Adrenal gland (tissue), 12 donors: ENCODE data around the gene OPCML. TPM values are rescaled to one million over a fixed set of nuclear protein-coding genes. Genes with fewer than 3 reads are reported as not detected.

ENCODE experiments used
- DNase-seq, 7 donors: peaks; one replicate each; pipeline ENCODE4 v3.0.0-alpha.2; 2019 to 2020
- H3K27ac ChIP-seq, 5 donors: fragments of 200-600 bp; sonication (generic) in 4 of 5; 1 replicate in 3 of 5; 2 replicates in 2 of 5; pipeline versions ENCODE4 v1.5.1 to v1.8.0; 2016 to 2020; ENCODE audit warnings: mild to moderate bottlenecking in 1 of 5
- H3K27me3 ChIP-seq: fragments of 200-600 bp; 2 replicates; pipeline ENCODE4 v1.8.0; 2021
- H3K36me3 ChIP-seq, 2 donors: fragments of 200-600 bp; replicated peaks in 1 of 2; 1 replicate in 1 of 2; 2 replicates in 1 of 2; pipeline versions ENCODE4 v1.5.1 to v1.8.0; 2018 to 2022
- H3K4me1 ChIP-seq, 2 donors: fragments of 200-600 bp; replicated peaks in 1 of 2; 1 replicate in 1 of 2; 2 replicates in 1 of 2; pipeline versions ENCODE4 v1.5.1 to v1.8.0; 2018 to 2021
- H3K4me3 ChIP-seq, 4 donors: fragments of 200-600 bp; sonication (generic) in 3 of 4; one replicate each; pipeline ENCODE4 v1.5.1; 2016 to 2018
- H3K9me3 ChIP-seq, 3 donors: fragments of 200-600 bp; sonication (generic) in 1 of 3; replicated peaks in 1 of 3; 1 replicate in 2 of 3; 2 replicates in 1 of 3; pipeline versions ENCODE4 v1.5.1 to v1.8.0; 2016 to 2021
- CTCF ChIP-seq, 6 experiments: fragments of 450-650 bp in 4 of 6; fragments of 200-600 bp in 2 of 6; sonication (generic) in 1 of 6; IDR thresholded peaks; 1 replicate in 5 of 6; 2 replicates in 1 of 6; pipeline versions ENCODE4 v1.5.1 to v1.8.0; 2016 to 2021; ENCODE audit warnings: antibody characterized with exemption in 6 of 6, mild to moderate bottlenecking in 2 of 6, moderate library complexity in 1 of 6
- POLR2A ChIP-seq, 2 donors: fragments of 450-650 bp; IDR thresholded peaks; one replicate each; pipeline ENCODE4 v1.6.1; 2017; ENCODE audit warnings: antibody characterized with exemption in 2 of 2, mild to moderate bottlenecking in 2 of 2, moderate library complexity in 1 of 2
- WGBS, 4 donors: extraction: QIAGEN DNeasy Blood & Tissue Kit in 2 of 4; methylation state at CpG; one replicate each; pipeline versions ENCODE4 v1.1.5 to v1.1.7; 2013 to 2017; 5-methylcytosine and 5-hydroxymethylcytosine counted together
- intact Hi-C, 2 donors: fragments of 100-400 bp; cut with DNase I; formaldehyde crosslinking; loops; one replicate each; pipeline versions ENCODE4 v1.14.1 to v1.15.0; 2022 to 2023
- polyA plus RNA-seq, 3 donors: library from polyadenylated mRNA; stranded (reverse); fragments of 200-250 nt in 2 of 3; fragments of 350-450 nt in 1 of 3; fragmentation: Illumina TruSeq in 1 of 3; extraction: RNeasy Lipid Tissue Mini Kit (QIAGEN cat#74804) in 1 of 3; gene quantifications; one replicate each; pipeline ENCODE4 v1.2.3, GENCODE V29; 2013 to 2014
- total RNA-seq, 9 donors: library from RNA; depleted of rRNA in 4 of 9; stranded (reverse); fragments of >200 nt in 4 of 9; fragments of 120-200 nt in 1 of 9; fragmentation: NEBNext Ultra II Directional in 1 of 9; extraction: Animal tissue kit (Norgen Biotek cat#: 25700) in 1 of 9; gene quantifications; one replicate each; pipeline versions ENCODE4 v1.1.0 to v1.2.4, GENCODE V29; 2013 to 2023
- donor health status: healthy with polysubstance abuse.
- donor health status: Bipolar disorder and iron deficiency.
- donor health status: DM: yes; HTN: yes; CAD: no.
- donor health status: DM: no; HTN: no; CAD: no.
- donor health status: DM: no; HTN: no; CAD: no.
- donor health status: DM: yes; HTN: yes; CAD: no.

Gene OPCML
- total and polyA plus RNA-seq, 12 donors, result 0.10 to 5.5 (median 0.72) TPM; not detected in 5

GRCh38 chr11:132851247-132851646, 681.1 kb downstream of the OPCML start:
- Histone ChIP-seq H3K9me3 (no peaks in the 10 kb centered on the region), H3K4me3 (no peak overlapping the region), H3K36me3 (no peaks in the 10 kb centered on the region), H3K27me3 (no peaks in the 10 kb centered on the region), H3K27ac (no peak overlapping the region), H3K4me1 (no peaks in the 10 kb centered on the region)
- intact Hi-C loops, result no loop called here
- 74 to 83% (median 82%) methylated on average over 2 of the region's 2 CpGs for WGBS, 4 donors
- DNase-seq, result no peak
- TF ChIP-seq CTCF (IDR thresholded peaks at IDR 0.05), result no peak

GRCh38 chr11:132850266-132850665, 682.0 kb downstream of the OPCML start:
- Histone ChIP-seq H3K27ac (no peak overlapping the region), H3K4me3 (no peak overlapping the region), H3K4me1 (no peaks in the 10 kb centered on the region), H3K27me3 (no peaks in the 10 kb centered on the region), H3K36me3 (no peaks in the 10 kb centered on the region), H3K9me3 (no peaks in the 10 kb centered on the region)
- intact Hi-C loops, result no loop called here
- no peak for DNase-seq
- TF ChIP-seq POLR2A (IDR thresholded peaks at IDR 0.05) (no peak), CTCF (IDR thresholded peaks at IDR 0.05) (no peak)
- 88 to 92% (median 90%) methylated on average over 3 of the region's 3 CpGs for WGBS, 4 donors

- intact Hi-C loops, result no loop called here
- no peaks in the 10 kb centered on the region for H3K9me3 ChIP-seq
- no peaks in the 10 kb centered on the region for H3K27me3 ChIP-seq
- H3K36me3 ChIP-seq, result no peaks in the 10 kb centered on the region
- H3K4me3 ChIP-seq, result no peak overlapping the region
- H3K27ac ChIP-seq, result no peak overlapping the region
- no peaks in the 10 kb centered on the region for H3K4me1 ChIP-seq
- DNase-seq, result no peak
- 67 to 84% (median 73%) methylated on average over 2 of the region's 2 CpGs for WGBS, 4 donors
- TF ChIP-seq CTCF (IDR thresholded peaks at IDR 0.05), result no peak
- TF ChIP-seq POLR2A (IDR thresholded peaks at IDR 0.05), result no peak
Measured at GRCh38 chr11:132848336-132848735, 684.0 kb downstream of the OPCML start.

GRCh38 chr11:132846075-132846474, 686.2 kb downstream of the OPCML start:
- no peaks in the 10 kb centered on the region for H3K9me3 ChIP-seq
- no peaks in the 10 kb centered on the region for H3K36me3 ChIP-seq
- H3K27ac ChIP-seq, result no peak overlapping the region
- TF ChIP-seq CTCF (IDR thresholded peaks at IDR 0.05) (no peak), POLR2A (IDR thresholded peaks at IDR 0.05) (no peak)
- H3K4me1 ChIP-seq, result no peaks in the 10 kb centered on the region
- no peaks in the 10 kb centered on the region for H3K27me3 ChIP-seq
- WGBS, 4 donors, result 73 to 79% (median 76%) methylated on average over 4 of the region's 4 CpGs
- DNase-seq, result no peak
- H3K4me3 ChIP-seq, result no peak overlapping the region
- intact Hi-C loops, result no loop called here
